GM23248 (cell line): Measurements from ENCODE around the gene CFAP251. TPM values are rescaled to one million over a fixed set of nuclear protein-coding genes. Genes with fewer than 3 reads are reported as not detected.

Experiments used
- DNase-seq: peaks from one replicate; pipeline ENCODE4 v3.0.0-alpha.2; 2015
- H2AFZ ChIP-seq: fragments of 200-600 bp; sonication (generic); 2 replicates; pipeline ENCODE4 v1.6.1; 2016; ENCODE audit warnings: antibody characterized with exemption
- H3F3A ChIP-seq: fragments of 200-600 bp; sonication (generic); 2 replicates; pipeline ENCODE4 v1.6.1; 2016; ENCODE audit warnings: mild to moderate bottlenecking, antibody characterized with exemption, mixed run types; ENCODE audit not compliant: insufficient read depth
- H3K27ac ChIP-seq: fragments of 200-600 bp; sonication (generic); 2 replicates; pipeline ENCODE4 v1.5.1; 2016; ENCODE audit warnings: mild to moderate bottlenecking
- H3K27me3 ChIP-seq: fragments of 200-600 bp; sonication (generic); replicated peaks from 2 replicates; pipeline ENCODE4 v1.6.1; 2016; ENCODE audit warnings: mild to moderate bottlenecking; ENCODE audit not compliant: insufficient read depth
- H3K36me3 ChIP-seq: fragments of 200-600 bp; sonication (generic); 2 replicates; pipeline ENCODE4 v1.6.1; 2016; ENCODE audit warnings: low read depth, mild to moderate bottlenecking
- H3K4me1 ChIP-seq: fragments of 200-600 bp; sonication (generic); 2 replicates; pipeline ENCODE4 v1.6.1; 2016; ENCODE audit warnings: mild to moderate bottlenecking; ENCODE audit not compliant: insufficient read depth
- H3K4me2 ChIP-seq: fragments of 200-600 bp; sonication (generic); one replicate; pipeline ENCODE4 v1.6.1; 2016; ENCODE audit warnings: mild to moderate bottlenecking; ENCODE audit not compliant: unreplicated experiment
- H3K4me3 ChIP-seq: fragments of 200-600 bp; sonication (generic); 2 replicates; pipeline ENCODE4 v1.5.1; 2016; ENCODE audit warnings: mild to moderate bottlenecking
- H3K79me2 ChIP-seq: fragments of 200-600 bp; sonication (generic); 2 replicates; pipeline ENCODE4 v1.6.1; 2016; ENCODE audit warnings: mild to moderate bottlenecking; ENCODE audit not compliant: insufficient read depth
- H3K9ac ChIP-seq: fragments of 200-600 bp; sonication (generic); 2 replicates; pipeline ENCODE4 v1.6.1; 2016; ENCODE audit warnings: mild to moderate bottlenecking
- H3K9me2 ChIP-seq: fragments of 200-600 bp; sonication (generic); 2 replicates; pipeline ENCODE4 v1.6.1; 2016; ENCODE audit warnings: mixed run types, mild to moderate bottlenecking, moderate library complexity; ENCODE audit not compliant: insufficient read depth
- H3K9me3 ChIP-seq: fragments of 200-600 bp; sonication (generic); one replicate; pipeline ENCODE4 v1.6.1; 2017; ENCODE audit warnings: low read depth
- H4K20me1 ChIP-seq: fragments of 200-600 bp; sonication (generic); 2 replicates; pipeline ENCODE4 v1.6.0; 2016; ENCODE audit not compliant: insufficient read depth
- EZH2 ChIP-seq: fragments of 200-600 bp; sonication (generic); IDR thresholded peaks from 2 replicates; pipeline ENCODE4 v1.6.1; 2018; ENCODE audit warnings: antibody characterized with exemption, mild to moderate bottlenecking; ENCODE audit not compliant: insufficient read depth, poor library complexity, severe bottlenecking
- EZH2phosphoT487 ChIP-seq: fragments of 200-600 bp; sonication (generic); IDR thresholded peaks from 2 replicates; pipeline ENCODE4 v1.6.1; 2018; ENCODE audit warnings: antibody characterized with exemption, moderate library complexity, mild to moderate bottlenecking, low read depth; ENCODE audit not compliant: insufficient read depth
- WGBS, 2 experiments: methylation state at CpG; one replicate each; pipeline ENCODE4 v1.1.6; 2015 to 2017; ENCODE audit warnings: low lambda C conversion rate in 2 of 2, low coverage in 1 of 2; ENCODE audit errors: missing lambda C conversion rate in 2 of 2; 5-methylcytosine and 5-hydroxymethylcytosine counted together
- in situ Hi-C: fragments of 300-500 bp; cut with MboI; formaldehyde crosslinking; loops from 2 replicates; pipeline ENCODE4 v1.15.0; 2020
- polyA plus RNA-seq: library from polyadenylated mRNA; unstranded; fragments of >200 nt; fragmentation: Nextera tagmentation; extraction: Ambion mirVana; gene quantifications from 2 replicates; pipeline ENCODE4 v1.2.1, GENCODE V29; 2016
- total RNA-seq: library from RNA; depleted of rRNA; stranded (reverse); fragments of >200 nt; shearing (Covaris generic); gene quantifications from 2 replicates; pipeline ENCODE4 v1.2.3, GENCODE V29; 2014

Gene CFAP251
- total and polyA plus RNA-seq, 2 experiments from 2014 or later: 0.58 to 1.6 TPM

- WGBS, 2 experiments: 93 to 97% methylated on average over 17 of the region's 17 CpGs
- TF ChIP-seq EZH2 (no peak), EZH2phosphoT487 (no peak)
- H3K9me2 ChIP-seq: no peaks in the 10 kb centered on the region
- no peaks in the 10 kb centered on the region for H4K20me1 ChIP-seq
- no peak overlapping the region for H3K4me3 ChIP-seq
- in situ Hi-C loops: no loop called here
- H3K4me1 ChIP-seq: no peaks in the 10 kb centered on the region
- H3K9ac ChIP-seq: no peak overlapping the region
- DNase-seq: no peak
- H3K79me2 ChIP-seq: no peaks in the 10 kb centered on the region
- H2AFZ ChIP-seq: no peak overlapping the region
- H3K9me3 ChIP-seq: no peaks in the 10 kb centered on the region
- no peaks in the 10 kb centered on the region; the same call in 1 of the 2 replicates for H3K36me3 ChIP-seq
- no peak overlapping the region for H3K4me2 ChIP-seq
- no peaks in the 10 kb centered on the region for H3K27me3 ChIP-seq
- no peaks in the 10 kb centered on the region for H3F3A ChIP-seq
- H3K27ac ChIP-seq: no peak overlapping the region
Measured at GRCh38 chr12:121933522-121934308, 15.3 kb downstream of the CFAP251 start.

DNA sequence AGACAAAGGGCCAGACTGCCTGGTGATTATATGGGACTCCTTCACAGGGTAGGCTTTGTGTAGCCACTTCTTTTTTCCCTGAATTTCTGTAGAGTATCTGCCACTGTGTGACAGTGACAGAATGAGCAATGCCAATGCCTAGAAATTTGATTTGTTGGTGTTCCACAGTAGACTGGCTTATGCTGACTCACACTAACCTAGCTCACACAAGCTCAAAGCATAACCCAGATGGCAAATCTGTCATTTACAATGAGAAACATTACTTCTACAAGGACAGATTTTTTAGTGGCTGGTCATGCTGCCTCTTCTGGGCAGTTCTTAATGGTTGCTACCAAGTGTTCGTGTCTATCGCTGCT lies 15.9 kb downstream of the CFAP251 start:
- H3K4me2 ChIP-seq: no peak overlapping the region
- no peak for DNase-seq
- in situ Hi-C loops: no loop called here

DNA sequence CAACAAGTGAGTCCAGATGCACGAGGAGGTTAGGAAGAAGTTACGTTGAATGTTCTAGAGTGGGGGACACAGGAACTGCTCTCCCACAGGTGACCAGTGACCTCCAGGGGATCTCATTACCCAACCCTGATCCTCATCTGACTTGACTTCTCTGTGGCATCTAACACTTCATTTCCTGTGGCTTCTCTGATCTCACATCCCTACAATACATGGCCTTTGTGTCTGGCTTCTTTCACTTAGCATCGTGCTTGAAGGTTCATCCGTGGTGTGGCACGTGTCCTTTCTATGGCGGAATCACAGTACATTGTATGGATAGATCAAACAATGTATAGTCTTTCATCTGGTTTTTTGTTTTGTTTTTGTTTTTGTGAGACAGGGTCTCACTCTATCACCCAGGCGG lies 19.3 kb downstream of the CFAP251 start:
- in situ Hi-C loops: no loop called here
- no peaks in the 10 kb centered on the region for H3K79me2 ChIP-seq
- H3K4me3 ChIP-seq: no peak overlapping the region
- no peaks in the 10 kb centered on the region for H4K20me1 ChIP-seq
- no peak overlapping the region for H3K9ac ChIP-seq
- no peaks in the 10 kb centered on the region for H3K9me3 ChIP-seq
- WGBS, 2 experiments: 88 to 95% methylated on average over 7 of the region's 7 CpGs
- DNase-seq: no peak
- no peaks in the 10 kb centered on the region; the same call in 1 of the 2 replicates for H3K4me1 ChIP-seq
- no peak overlapping the region for H2AFZ ChIP-seq
- H3K27me3 ChIP-seq: no peaks in the 10 kb centered on the region
- H3K4me2 ChIP-seq: no peak overlapping the region
- H3K36me3 ChIP-seq: no peaks in the 10 kb centered on the region; the same call in 1 of the 2 replicates
- H3K9me2 ChIP-seq: no peaks in the 10 kb centered on the region
- no peak overlapping the region for H3K27ac ChIP-seq
- no peak for TF ChIP-seq EZH2
- no peak for TF ChIP-seq EZH2phosphoT487
- no peaks in the 10 kb centered on the region for H3F3A ChIP-seq

More for the DNA sequence above, 15.9 kb downstream of the CFAP251 start:
- Histone ChIP-seq H3K9me2 (no peaks in the 10 kb centered on the region), H3K4me1 (no peaks in the 10 kb centered on the region), H3K27ac (no peak overlapping the region), H4K20me1 (no peaks in the 10 kb centered on the region), H3K9me3 (no peaks in the 10 kb centered on the region), H2AFZ (no peak overlapping the region), H3K79me2 (no peaks in the 10 kb centered on the region), H3F3A (no peaks in the 10 kb centered on the region), H3K4me3 (no peak overlapping the region), H3K36me3 (no peaks in the 10 kb centered on the region; the same call in 1 of the 2 replicates), H3K9ac (no peak overlapping the region), H3K27me3 (no peaks in the 10 kb centered on the region)
- WGBS, 2 experiments: 97 to 98% methylated on average over 2 of the region's 2 CpGs
- TF ChIP-seq EZH2phosphoT487: no peak
- no peak for TF ChIP-seq EZH2

GRCh38 chr12:121939186-121939585 lies 20.8 kb downstream of the CFAP251 start:
- Histone ChIP-seq H4K20me1 (no peaks in the 10 kb centered on the region), H3K4me1 (no peaks in the 10 kb centered on the region; the same call in 1 of the 2 replicates), H3K27me3 (no peaks in the 10 kb centered on the region), H3K79me2 (no peaks in the 10 kb centered on the region), H2AFZ (no peak overlapping the region), H3F3A (no peaks in the 10 kb centered on the region), H3K9ac (no peak overlapping the region), H3K9me3 (no peaks in the 10 kb centered on the region), H3K36me3 (no peaks in the 10 kb centered on the region; the same call in 1 of the 2 replicates), H3K9me2 (no peaks in the 10 kb centered on the region), H3K4me2 (no peak overlapping the region), H3K27ac (no peak overlapping the region), H3K4me3 (no peak overlapping the region)
- DNase-seq: no peak
- WGBS, 2 experiments: 92 to 99% methylated on average over 7 of the region's 7 CpGs
- in situ Hi-C loops: no loop called here
- no peak for TF ChIP-seq EZH2
